Smooth muscle cell (in vitro differentiated cells): ENCODE measurements around the gene TARBP2. TPM values are rescaled to one million over a fixed set of nuclear protein-coding genes. Genes with fewer than 3 reads are reported as not detected.

Experiments used
- DNase-seq: peaks from one replicate; lab custom pipeline; 2025; ENCODE audit not compliant: unreplicated experiment; lab: John Stamatoyannopoulos, UW
- H2AFZ ChIP-seq: fragments of 200-600 bp; sonication (generic); 2 replicates; pipeline ENCODE4 v1.6.0; 2016; ENCODE audit warnings: antibody characterized with exemption, low read depth, mild to moderate bottlenecking
- H3F3A ChIP-seq: fragments of 200-600 bp; sonication (generic); 2 replicates; pipeline ENCODE4 v1.6.0; 2017; ENCODE audit warnings: antibody characterized with exemption, low read depth
- H3K27ac ChIP-seq: fragments of 200-600 bp; sonication (generic); 2 replicates; pipeline ENCODE4 v1.5.1; 2016; ENCODE audit warnings: low read depth, mild to moderate bottlenecking
- H3K27me3 ChIP-seq: fragments of 200-600 bp; sonication (generic); 2 replicates; pipeline ENCODE4 v1.6.1; 2016; ENCODE audit warnings: low read depth, mild to moderate bottlenecking
- H3K36me3 ChIP-seq: fragments of 200-600 bp; sonication (generic); 2 replicates; pipeline ENCODE4 v1.5.1; 2016; ENCODE audit warnings: low read depth
- H3K4me1 ChIP-seq: fragments of 200-600 bp; sonication (generic); 2 replicates; pipeline ENCODE4 v1.5.1; 2016; ENCODE audit warnings: low read depth
- H3K4me2 ChIP-seq: fragments of 200-600 bp; sonication (generic); 2 replicates; pipeline ENCODE4 v1.6.0; 2016; ENCODE audit warnings: mild to moderate bottlenecking
- H3K4me3 ChIP-seq: fragments of 200-600 bp; sonication (generic); 2 replicates; pipeline ENCODE4 v1.5.1; 2016; ENCODE audit warnings: mild to moderate bottlenecking
- H3K79me2 ChIP-seq: fragments of 200-600 bp; sonication (generic); 2 replicates; pipeline ENCODE4 v1.6.0; 2016; ENCODE audit warnings: low read depth, mild to moderate bottlenecking
- H3K9ac ChIP-seq: fragments of 200-600 bp; sonication (generic); 2 replicates; pipeline ENCODE4 v1.6.0; 2016; ENCODE audit warnings: low read depth
- H3K9me3 ChIP-seq: fragments of 200-600 bp; sonication (generic); replicated peaks from 2 replicates; pipeline ENCODE4 v1.5.1; 2016; ENCODE audit warnings: low read depth
- H4K20me1 ChIP-seq: fragments of 200-600 bp; sonication (generic); 2 replicates; pipeline ENCODE4 v1.6.0; 2016; ENCODE audit warnings: low read depth
- CTCF ChIP-seq: fragments of 200-600 bp; sonication (generic); IDR thresholded peaks from 2 replicates; pipeline ENCODE4 v1.5.1; 2017; ENCODE audit warnings: borderline replicate concordance, mild to moderate bottlenecking, antibody characterized with exemption; ENCODE audit not compliant: insufficient read depth, poor library complexity, severe bottlenecking
- WGBS: methylation state at CpG from one replicate; pipeline ENCODE4 v1.1.7; 2016; ENCODE audit warnings: low lambda C conversion rate; 5-methylcytosine and 5-hydroxymethylcytosine counted together
- polyA plus RNA-seq: library from polyadenylated mRNA; unstranded; fragments of >200 nt; fragmentation: Nextera tagmentation; extraction: Ambion mirVana; gene quantifications from 2 replicates; pipeline ENCODE4 v1.2.1, GENCODE V29; 2016
- total RNA-seq: library from RNA; depleted of rRNA; stranded (reverse); fragments of >200 nt; gene quantifications from 2 replicates; pipeline ENCODE4 v1.2.3, GENCODE V29; 2014

The TARBP2 gene
- total and polyA plus RNA-seq, 2 experiments from 2014 or later = 31.8 to 47.5 TPM

GRCh38 chr12:53515291-53515680 lies 14.2 kb downstream of the TARBP2 start:
- Histone ChIP-seq H3K4me3 (no peak overlapping the region), H4K20me1 (no peaks in the 10 kb centered on the region), H3K9me3 (no peaks in the 10 kb centered on the region), H3K27me3 (no peaks in the 10 kb centered on the region), H3K4me1 (no peaks in the 10 kb centered on the region), H3K36me3 (peaks cover 7% of the 10 kb centered on the region), H3F3A (peaks cover 3% of the 10 kb centered on the region), H3K79me2 (no peaks in the 10 kb centered on the region), H3K4me2 (no peak overlapping the region), H2AFZ (no peak overlapping the region), H3K27ac (no peak overlapping the region), H3K9ac (no peak overlapping the region)
- no peak for DNase-seq
- WGBS = 90% methylated on average over 2 of the region's 2 CpGs
- no peak for TF ChIP-seq CTCF

DNA sequence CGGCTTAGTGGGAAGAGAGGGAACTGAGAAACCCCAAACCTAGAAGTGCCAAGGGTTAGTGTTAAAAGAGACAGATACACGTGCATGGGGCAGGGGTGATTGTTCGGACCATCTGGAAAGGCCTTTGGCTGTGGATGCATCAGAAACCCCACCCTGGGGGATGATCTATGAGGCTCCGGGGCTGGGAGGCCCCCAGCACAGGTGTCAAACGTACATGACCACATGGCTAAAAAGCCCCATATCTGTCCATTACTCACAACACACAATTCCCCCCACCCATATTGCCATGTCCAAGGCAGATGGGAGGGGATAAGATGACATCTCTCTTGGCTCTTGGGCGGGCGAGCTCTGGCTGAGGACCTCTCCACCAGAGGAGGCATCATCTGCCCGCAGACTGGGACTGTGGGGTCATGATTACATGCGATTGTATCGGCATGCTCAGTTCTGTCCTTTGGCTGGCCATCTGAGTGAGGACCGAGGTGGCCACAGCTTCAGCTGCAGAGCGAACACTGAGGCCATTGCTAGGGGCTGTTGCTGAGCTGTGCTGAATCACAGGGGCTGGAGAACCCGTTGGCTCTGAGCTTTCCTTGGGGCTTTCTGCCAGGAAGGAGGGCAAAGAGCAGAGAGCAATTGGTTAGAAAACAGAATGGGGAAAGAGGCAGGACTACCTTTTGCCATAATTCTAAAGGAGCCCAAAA lies 15.8 kb downstream of the TARBP2 start:
- H3K79me2 ChIP-seq = no peaks in the 10 kb centered on the region
- H3K36me3 ChIP-seq = peaks cover 13% of the 10 kb centered on the region
- no peak overlapping the region for H3K4me3 ChIP-seq
- H4K20me1 ChIP-seq = no peaks in the 10 kb centered on the region
- TF ChIP-seq CTCF = no peak
- H3K27ac ChIP-seq = no peak overlapping the region
- no peaks in the 10 kb centered on the region for H3F3A ChIP-seq
- H3K27me3 ChIP-seq = no peaks in the 10 kb centered on the region
- no peak overlapping the region for H2AFZ ChIP-seq
- DNase-seq = no peak
- H3K9me3 ChIP-seq = no peaks in the 10 kb centered on the region
- 97% methylated on average over 13 of the region's 13 CpGs for WGBS
- no peaks in the 10 kb centered on the region for H3K4me1 ChIP-seq
- H3K9ac ChIP-seq = no peak overlapping the region
- H3K4me2 ChIP-seq = no peak overlapping the region

DNA sequence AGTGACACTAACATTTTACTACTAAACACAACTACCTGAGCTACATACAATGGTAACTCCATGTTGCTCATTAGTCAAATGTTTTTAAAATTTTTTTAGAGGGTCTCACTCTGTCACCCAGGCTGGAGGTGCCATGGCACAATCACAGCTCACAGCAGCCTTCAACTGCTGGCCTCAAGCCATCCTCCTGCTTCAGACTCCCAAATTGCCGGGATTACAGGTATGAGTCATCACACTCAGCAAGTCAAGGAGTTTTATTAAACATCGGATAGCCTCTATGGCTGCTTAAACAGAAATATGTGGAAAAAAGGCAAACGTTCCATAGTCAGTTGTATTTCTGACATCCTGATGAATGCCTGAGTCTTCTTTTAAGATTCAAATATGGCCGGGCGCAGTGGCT lies 17.3 kb downstream of the TARBP2 start:
- H4K20me1 ChIP-seq = no peaks in the 10 kb centered on the region
- no peaks in the 10 kb centered on the region for H3K79me2 ChIP-seq
- H3K9ac ChIP-seq = no peak overlapping the region
- H3K4me2 ChIP-seq = no peak overlapping the region
- no peak for TF ChIP-seq CTCF
- DNase-seq = no peak
- no peaks in the 10 kb centered on the region for H3K27me3 ChIP-seq
- H3K9me3 ChIP-seq = no peaks in the 10 kb centered on the region
- H3K36me3 ChIP-seq = peaks cover 13% of the 10 kb centered on the region
- H3F3A ChIP-seq = no peaks in the 10 kb centered on the region
- no peak overlapping the region for H3K27ac ChIP-seq
- H3K4me1 ChIP-seq = no peaks in the 10 kb centered on the region
- H3K4me3 ChIP-seq = no peak overlapping the region
- 91% methylated on average over 5 of the region's 5 CpGs for WGBS
- H2AFZ ChIP-seq = no peak overlapping the region

DNA sequence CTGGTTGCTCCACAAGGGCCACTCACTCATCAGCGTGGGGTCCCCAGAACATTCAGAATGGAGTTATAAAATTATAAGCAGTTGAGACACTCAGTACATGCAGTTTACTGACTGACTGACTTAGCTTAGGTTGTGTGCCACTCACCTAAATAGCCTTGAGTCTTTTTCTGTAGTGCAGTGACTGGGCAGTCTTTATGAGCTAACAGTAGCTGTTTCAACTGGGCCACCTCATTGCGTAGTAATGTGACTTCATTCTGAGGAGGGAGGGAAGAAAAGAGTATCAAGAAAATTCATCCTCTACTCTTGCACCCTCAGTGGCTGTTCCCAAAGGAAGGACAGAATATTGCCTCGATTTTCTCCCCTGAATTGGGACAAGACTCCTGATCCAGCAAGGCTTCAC lies 22.0 kb downstream of the TARBP2 start:
- H3K9ac ChIP-seq = no peak overlapping the region
- no peaks in the 10 kb centered on the region for H3K79me2 ChIP-seq
- H3K4me1 ChIP-seq = no peaks in the 10 kb centered on the region
- H3F3A ChIP-seq = no peaks in the 10 kb centered on the region
- no peak overlapping the region for H3K27ac ChIP-seq
- no peak overlapping the region for H3K4me3 ChIP-seq
- H3K4me2 ChIP-seq = no peak overlapping the region
- WGBS = 97% methylated on average over 3 of the region's 3 CpGs
- H2AFZ ChIP-seq = no peak overlapping the region
- H3K27me3 ChIP-seq = no peaks in the 10 kb centered on the region
- no peak for DNase-seq
- TF ChIP-seq CTCF = no peak
- H3K9me3 ChIP-seq = no peaks in the 10 kb centered on the region
- H3K36me3 ChIP-seq = peaks cover 19% of the 10 kb centered on the region
- no peaks in the 10 kb centered on the region for H4K20me1 ChIP-seq
